ENCODE results near the gene GATAD2B. TPM values are rescaled to one million over a fixed set of nuclear protein-coding genes. Genes with fewer than 3 reads are reported as not detected.

The GATAD2B gene
- total RNA-seq, 4 donors from 2014 or later: 16.7 to 28.1 (median 20.2) TPM

GRCh38 chr1:153934746-153935145 lies 12.0 kb upstream of the GATAD2B start:
- H3K4me3 ChIP-seq: no peak overlapping the region
- 80 to 95% methylated on average over 1 to 9 of the region's 9 CpGs for WGBS, 2 donors (ENCODE audit: low coverage in 1 of 2)
- H3K27ac ChIP-seq: no peak overlapping the region
- TF ChIP-seq CTCF (IDR thresholded peaks at IDR 0.05) (no peak), POLR2AphosphoS5 (IDR thresholded peaks at IDR 0.05) (no peak), EP300 (IDR thresholded peaks at IDR 0.05; ENCODE audit: low read depth) (no peak), POLR2A (IDR thresholded peaks at IDR 0.05) (no peak)
- no peaks in the 10 kb centered on the region for H3K27me3 ChIP-seq
- no peaks in the 10 kb centered on the region for H3K4me1 ChIP-seq
- peaks cover 0 to 33% (median 14%) of the 10 kb centered on the region in 4 donors for H3K36me3 ChIP-seq
- DNase-seq: no peak
- no peaks in the 10 kb centered on the region for H3K9me3 ChIP-seq
- in situ Hi-C loops (cut with MboI; ENCODE audit: low pct_ligation_motif_present in 1 of 4, low pct_unique_long_range_greater_than_20kb in 1 of 4, low sequenced_read_pairs in 3 of 4): loop anchor here in 2 of 4 donors (25.0 kb wide), 1 partner anchor 122 kb away; no protein-coding TSS in a partner anchor
- intact Hi-C loops (cut with DNase I; ENCODE audit: low total_unique reads): no loop called here

GRCh38 chr1:153933955-153934354 lies 11.2 kb upstream of the GATAD2B start:
- Histone ChIP-seq H3K9me3 (no peaks in the 10 kb centered on the region), H3K27ac (no peak overlapping the region), H3K36me3 (peaks cover 0 to 33% (median 14%) of the 10 kb centered on the region in 4 donors), H3K27me3 (no peaks in the 10 kb centered on the region), H3K4me1 (no peaks in the 10 kb centered on the region), H3K4me3 (no peak overlapping the region)
- intact Hi-C loops (cut with DNase I; ENCODE audit: low total_unique reads): no loop called here
- no peak for DNase-seq
- 96 to 100% methylated on average over 4 to 11 of the region's 11 CpGs for WGBS, 2 donors (ENCODE audit: low coverage in 1 of 2)
- TF ChIP-seq CTCF (IDR thresholded peaks at IDR 0.05) (no peak), EP300 (IDR thresholded peaks at IDR 0.05; ENCODE audit: low read depth) (no peak), POLR2A (IDR thresholded peaks at IDR 0.05) (no peak), POLR2AphosphoS5 (IDR thresholded peaks at IDR 0.05) (no peak)
- in situ Hi-C loops (cut with MboI; ENCODE audit: low pct_ligation_motif_present in 1 of 4, low pct_unique_long_range_greater_than_20kb in 1 of 4, low sequenced_read_pairs in 3 of 4): loop anchor here in 2 of 4 donors (25.0 kb wide), 1 partner anchor 122 kb away; no protein-coding TSS in a partner anchor

GRCh38 chr1:153933430-153933829 lies 10.7 kb upstream of the GATAD2B start:
- H3K4me1 ChIP-seq: peaks cover 0 to 2% (median 0%) of the 10 kb centered on the region in 4 donors
- no peaks in the 10 kb centered on the region for H3K9me3 ChIP-seq
- no peaks in the 10 kb centered on the region for H3K27me3 ChIP-seq
- 96 to 100% methylated on average over 3 to 14 of the region's 14 CpGs for WGBS, 2 donors (ENCODE audit: low coverage in 1 of 2)
- in situ Hi-C loops (cut with MboI; ENCODE audit: low pct_ligation_motif_present in 1 of 4, low pct_unique_long_range_greater_than_20kb in 1 of 4, low sequenced_read_pairs in 3 of 4) (loop anchor here in 2 of 4 donors (25.0 kb wide), 1 partner anchor 121 kb away; no protein-coding TSS in a partner anchor), intact Hi-C loops (cut with DNase I; ENCODE audit: low total_unique reads) (no loop called here)
- H3K4me3 ChIP-seq: no peak overlapping the region
- TF ChIP-seq POLR2A (IDR thresholded peaks at IDR 0.05) (no peak), CTCF (IDR thresholded peaks at IDR 0.05) (no peak), EP300 (IDR thresholded peaks at IDR 0.05; ENCODE audit: low read depth) (no peak), POLR2AphosphoS5 (IDR thresholded peaks at IDR 0.05) (no peak)
- H3K36me3 ChIP-seq: peaks cover 0 to 33% (median 14%) of the 10 kb centered on the region in 4 donors
- no peak overlapping the region for H3K27ac ChIP-seq
- DNase-seq: no peak

- in situ Hi-C loops (cut with MboI; ENCODE audit: low pct_ligation_motif_present in 1 of 4, low pct_unique_long_range_greater_than_20kb in 1 of 4, low sequenced_read_pairs in 3 of 4): loop anchor here in 2 of 4 donors (25.0 kb wide), 1 partner anchor 120 kb away; no protein-coding TSS in a partner anchor
- 92% methylated on average over 18 of the region's 18 CpGs; no CpG with 5 or more reads in 1 of the 2 donors for WGBS, 2 donors (ENCODE audit: low coverage in 1 of 2)
- no peak for DNase-seq
These were observed 9.7 kb upstream of the GATAD2B start for GRCh38 chr1:153932156-153933131.

More at GRCh38 chr1:153932156-153933131, 9.7 kb upstream of the GATAD2B start:
- Histone ChIP-seq H3K27me3 (no peaks in the 10 kb centered on the region), H3K4me1 (peaks cover 0 to 6% (median 0%) of the 10 kb centered on the region in 4 donors), H3K4me3 (no peak overlapping the region), H3K36me3 (peaks cover 0 to 33% (median 13%) of the 10 kb centered on the region in 4 donors), H3K27ac (no peak overlapping the region), H3K9me3 (no peaks in the 10 kb centered on the region)
- intact Hi-C loops (cut with DNase I; ENCODE audit: low total_unique reads): no loop called here
- no peak for TF ChIP-seq CTCF (IDR thresholded peaks at IDR 0.05)
- no peak for TF ChIP-seq POLR2A (IDR thresholded peaks at IDR 0.05)
- TF ChIP-seq EP300 (IDR thresholded peaks at IDR 0.05; ENCODE audit: low read depth): no peak
- TF ChIP-seq POLR2AphosphoS5 (IDR thresholded peaks at IDR 0.05): no peak
